VCaP (cell line): ENCODE measurements around the gene VAV1.

Experiments
- H3K27ac ChIP-seq: fragments of 450-650 bp; 2 replicates; pipeline ENCODE4 v1.5.1; 2017
- CTCF ChIP-seq: fragments of 450-650 bp; conservative IDR thresholded peaks from 2 replicates; pipeline ENCODE4 v1.5.1; 2017; ENCODE audit warnings: mild to moderate bottlenecking, moderate library complexity

Gene VAV1

DNA sequence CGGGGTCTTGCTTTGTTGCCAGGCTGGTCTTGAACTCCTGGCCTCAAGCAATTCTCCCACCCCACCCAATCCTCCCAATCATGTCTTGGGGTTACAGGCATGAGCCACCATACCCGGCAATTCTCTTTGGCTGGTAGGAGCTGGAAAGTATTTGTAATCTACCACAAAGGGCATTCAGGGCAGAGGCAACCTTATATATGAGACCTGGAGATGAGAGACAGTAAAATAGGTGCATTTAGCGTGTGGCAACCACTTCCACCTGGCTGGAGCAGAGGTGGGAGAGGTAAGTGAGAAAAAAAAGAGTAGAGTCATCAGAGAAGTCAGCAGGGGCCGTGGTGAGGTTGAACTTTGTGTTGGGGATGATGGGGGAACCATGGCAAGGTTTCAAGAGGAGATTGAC, 36.8 kb downstream of the VAV1 start:
- no peak overlapping the region for H3K27ac ChIP-seq
- no peak for TF ChIP-seq CTCF

DNA sequence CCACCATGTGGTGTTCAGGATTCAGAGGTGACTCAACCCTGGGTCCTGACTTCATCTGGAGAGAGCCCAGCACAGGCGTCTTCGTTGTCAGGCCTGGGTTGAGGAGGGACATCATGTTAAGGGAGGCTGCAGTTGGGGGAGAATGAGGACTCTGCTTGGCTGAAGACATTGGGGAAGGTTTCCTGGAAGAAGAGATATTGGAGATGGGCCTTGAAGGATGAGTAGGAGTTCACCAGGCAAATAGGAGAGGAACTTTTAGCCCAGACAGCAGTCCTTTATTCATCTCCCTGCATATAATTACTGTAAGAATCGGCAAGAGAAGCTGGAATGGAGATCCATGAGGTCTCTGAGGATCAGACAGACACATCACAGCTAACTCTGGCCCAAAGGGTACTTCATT, 38.9 kb downstream of the VAV1 start:
- TF ChIP-seq CTCF: no peak

DNA sequence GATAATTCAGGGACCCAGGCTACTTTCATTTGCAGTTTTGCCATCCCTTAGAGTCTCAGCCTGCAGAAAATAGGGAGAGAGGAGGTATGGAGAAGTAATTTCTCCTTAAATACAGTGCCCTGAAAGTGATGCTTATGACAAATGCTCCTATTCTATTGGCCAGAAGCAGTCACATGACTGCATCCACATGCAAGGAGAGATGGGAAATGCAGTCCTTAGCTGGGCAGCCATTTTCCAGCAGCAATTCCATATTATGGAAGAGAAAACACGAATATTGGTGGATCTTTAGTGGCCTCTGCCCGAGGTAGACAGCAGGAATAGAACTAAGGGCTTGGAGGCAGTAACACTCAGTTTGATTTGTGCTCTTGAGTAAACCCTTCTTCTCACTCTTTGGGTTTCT, 39.4 kb downstream of the VAV1 start:
- H3K27ac ChIP-seq: no peak overlapping the region
- no peak for TF ChIP-seq CTCF

More for the DNA sequence above, 38.9 kb downstream of the VAV1 start:
- H3K27ac ChIP-seq: no peak overlapping the region

DNA sequence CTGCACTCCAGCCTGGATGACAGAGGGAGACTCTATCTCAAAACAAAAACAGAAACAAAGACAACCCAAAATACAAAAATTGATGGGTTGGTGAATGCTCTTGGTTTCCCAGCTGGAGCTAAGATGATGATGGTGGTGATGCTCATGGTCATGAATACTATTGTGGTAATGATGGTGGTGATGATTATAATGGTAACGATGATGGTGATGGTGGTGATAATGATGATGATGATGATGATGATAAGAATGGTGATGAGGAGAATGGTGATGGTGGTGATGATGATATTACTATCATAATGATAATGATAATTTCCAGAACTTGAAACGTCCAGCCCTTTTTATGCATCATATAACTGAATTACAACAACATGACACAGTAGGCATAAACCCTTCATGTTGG, 40.1 kb downstream of the VAV1 start:
- no peak for TF ChIP-seq CTCF
- H3K27ac ChIP-seq: no peak overlapping the region

DNA sequence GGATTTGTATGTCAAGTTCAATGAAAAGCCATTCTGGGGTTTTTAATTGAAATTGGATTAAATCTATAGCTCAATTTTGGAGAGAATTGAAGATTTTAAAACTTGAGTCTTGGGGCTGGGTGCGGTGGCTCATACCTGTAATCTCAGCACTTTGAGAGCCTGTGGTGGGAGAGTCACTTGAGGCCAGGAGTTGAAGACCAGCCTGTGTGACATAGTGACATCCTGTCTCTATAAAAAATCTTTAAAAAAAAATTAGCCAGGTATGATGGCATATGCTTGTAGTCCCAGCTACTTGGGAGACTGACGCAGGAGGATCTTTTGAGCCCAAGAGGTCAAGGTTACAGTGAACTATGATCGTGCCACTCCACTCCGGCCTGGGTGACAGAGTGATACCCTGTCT, 41.2 kb downstream of the VAV1 start:
- no peak for TF ChIP-seq CTCF
- H3K27ac ChIP-seq: no peak overlapping the region

DNA sequence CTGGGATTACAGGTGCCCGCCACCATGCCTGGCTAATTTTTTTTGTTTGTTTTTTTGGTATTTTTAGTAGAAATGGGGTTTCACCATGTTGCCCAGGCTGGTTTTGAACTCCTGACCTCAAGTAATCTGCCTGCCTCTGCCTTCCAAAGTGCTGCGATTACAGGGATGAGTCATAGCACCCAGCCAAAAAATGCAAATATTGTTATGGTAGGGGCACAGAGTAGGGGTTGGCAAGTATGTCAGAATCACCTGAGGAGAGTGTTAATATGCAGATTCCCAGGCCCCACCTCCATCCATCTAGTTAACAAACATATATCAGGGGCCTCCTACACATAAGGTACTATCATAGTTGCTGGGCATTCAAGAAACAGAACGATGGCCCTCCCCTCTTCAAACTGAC, 44.7 kb downstream of the VAV1 start:
- no peak for TF ChIP-seq CTCF
- H3K27ac ChIP-seq: no peak overlapping the region

DNA sequence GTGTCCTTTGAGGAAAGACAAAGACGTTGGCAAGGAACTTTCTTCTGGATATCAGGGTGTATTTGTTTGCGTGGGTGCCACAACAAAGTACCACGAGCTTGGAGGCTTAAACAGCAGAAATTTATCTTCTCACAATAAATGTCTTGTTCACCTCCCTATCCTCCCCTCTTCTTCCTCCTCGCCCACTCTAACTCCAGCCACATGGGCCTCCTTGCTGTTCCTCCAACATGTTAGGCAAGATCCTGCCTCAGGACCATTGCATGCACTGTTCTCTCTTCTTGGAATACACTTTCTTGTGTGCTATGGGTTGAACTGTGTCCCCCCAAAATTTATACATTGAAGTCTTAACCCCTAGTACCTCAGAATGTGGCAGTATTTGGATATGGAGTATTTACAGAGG, 45.7 kb downstream of the VAV1 start:
- H3K27ac ChIP-seq: no peak overlapping the region
- no peak for TF ChIP-seq CTCF

GRCh38 chr19:6819323-6819722, 46.8 kb downstream of the VAV1 start:
- no peak for TF ChIP-seq CTCF
- no peak overlapping the region for H3K27ac ChIP-seq
